Stimulated activated CD4-positive, alpha-beta T cell treated with anti-CD3 and anti-CD28 coated beads, Interleukin-1b, Interleukin-23, amount 100 ng/mL, for 4 hours (primary cell): Measurements from ENCODE around the gene FOXP2.

Source experiments
- DNase-seq, 2 donors: peaks; one replicate each; pipeline ENCODE4 v3.0.0-alpha.2; 2020; ENCODE audit warnings: low read depth in 2 of 2

The FOXP2 gene

GRCh38 chr7:114653364-114654088 lies 238.9 kb downstream of the FOXP2 start:
- no peak for DNase-seq

- no peak for DNase-seq
These were observed 241.9 kb downstream of the FOXP2 start for GRCh38 chr7:114656466-114656865.

- DNase-seq, result no peak
These were observed 242.7 kb downstream of the FOXP2 start for GRCh38 chr7:114657279-114657678.

GRCh38 chr7:114658216-114658615 lies 243.6 kb downstream of the FOXP2 start:
- DNase-seq, result no peak

GRCh38 chr7:114659409-114660125 lies 245.0 kb downstream of the FOXP2 start:
- no peak for DNase-seq

- DNase-seq, result no peak
These were observed 245.5 kb downstream of the FOXP2 start for GRCh38 chr7:114660126-114660486.

GRCh38 chr7:114660753-114661152 lies 246.1 kb downstream of the FOXP2 start:
- no peak for DNase-seq

GRCh38 chr7:114662002-114662677 lies 247.5 kb downstream of the FOXP2 start:
- DNase-seq, result no peak

GRCh38 chr7:114663502-114663901 lies 248.9 kb downstream of the FOXP2 start:
- DNase-seq, result no peak

- DNase-seq, result no peak
These were observed 256.1 kb downstream of the FOXP2 start for GRCh38 chr7:114670676-114671075.

GRCh38 chr7:114671563-114672123 lies 257.0 kb downstream of the FOXP2 start:
- DNase-seq, result no peak

- DNase-seq, result no peak
These were observed 263.5 kb downstream of the FOXP2 start for GRCh38 chr7:114678116-114678515.

- DNase-seq, result no peak
These were observed 272.6 kb downstream of the FOXP2 start for GRCh38 chr7:114687238-114687637.

- no peak for DNase-seq
These were observed 273.9 kb downstream of the FOXP2 start for GRCh38 chr7:114688443-114689055.

GRCh38 chr7:114689406-114689805 lies 274.8 kb downstream of the FOXP2 start:
- no peak for DNase-seq

GRCh38 chr7:114691605-114692004 lies 277.0 kb downstream of the FOXP2 start:
- no peak for DNase-seq

- no peak for DNase-seq
These were observed 280.6 kb downstream of the FOXP2 start for GRCh38 chr7:114695182-114695581.

GRCh38 chr7:114700247-114700928 lies 285.8 kb downstream of the FOXP2 start:
- DNase-seq, result no peak

- no peak for DNase-seq
These were observed 289.1 kb downstream of the FOXP2 start for GRCh38 chr7:114703677-114704076.

- no peak for DNase-seq
These were observed 294.0 kb downstream of the FOXP2 start for GRCh38 chr7:114708646-114709045.

- DNase-seq, result no peak
These were observed 295.9 kb downstream of the FOXP2 start for GRCh38 chr7:114710499-114710898.

GRCh38 chr7:114711241-114711640 lies 296.6 kb downstream of the FOXP2 start:
- DNase-seq, result no peak
